ENCODE results near the gene PIK3C3.

The PIK3C3 gene

DNA sequence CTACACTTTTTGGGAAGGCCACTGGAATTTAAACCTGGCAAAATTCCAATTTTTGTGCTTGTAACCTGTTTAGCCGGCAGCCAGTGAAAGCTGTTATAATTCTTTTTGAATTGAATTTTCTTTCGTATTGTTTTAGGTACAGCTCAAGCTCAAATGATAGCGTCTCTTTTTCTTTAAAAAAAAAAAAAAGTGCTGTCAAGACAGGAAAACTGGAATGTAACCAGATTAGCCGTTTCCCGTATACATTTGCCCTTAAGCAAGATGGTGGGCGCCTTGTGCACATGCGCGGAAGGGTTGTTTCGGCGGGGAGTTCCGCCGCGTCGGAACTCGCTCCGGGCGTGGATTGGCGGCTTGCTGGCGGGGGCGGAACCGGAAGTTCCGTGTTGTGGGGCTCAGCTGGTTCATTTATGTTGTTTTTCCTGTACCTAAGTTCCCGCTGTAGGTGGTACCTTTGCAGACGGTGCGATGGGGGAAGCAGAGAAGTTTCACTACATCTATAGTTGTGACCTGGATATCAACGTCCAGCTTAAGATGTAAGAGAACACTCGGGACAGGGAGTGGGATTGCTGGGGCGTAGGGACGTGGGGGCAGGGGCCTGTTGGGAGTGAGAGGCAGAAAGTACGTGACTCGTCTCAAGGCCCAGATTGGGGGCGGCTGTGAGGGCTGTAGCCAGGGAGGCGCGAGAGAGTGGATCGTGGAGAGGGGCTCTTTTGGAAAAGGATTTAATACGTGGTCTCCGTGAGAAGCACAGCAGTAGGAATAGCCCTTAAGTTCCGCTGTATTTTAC lies at the start of gene PIK3C3:
Gene PIK3C3, plus strand, starts transcription at position 408 of the 787 bp plus-strand sequence. Its CDS starts 58 bp downstream, at position 466.
- peak; percentile 99 for FAIRE-seq

DNA sequence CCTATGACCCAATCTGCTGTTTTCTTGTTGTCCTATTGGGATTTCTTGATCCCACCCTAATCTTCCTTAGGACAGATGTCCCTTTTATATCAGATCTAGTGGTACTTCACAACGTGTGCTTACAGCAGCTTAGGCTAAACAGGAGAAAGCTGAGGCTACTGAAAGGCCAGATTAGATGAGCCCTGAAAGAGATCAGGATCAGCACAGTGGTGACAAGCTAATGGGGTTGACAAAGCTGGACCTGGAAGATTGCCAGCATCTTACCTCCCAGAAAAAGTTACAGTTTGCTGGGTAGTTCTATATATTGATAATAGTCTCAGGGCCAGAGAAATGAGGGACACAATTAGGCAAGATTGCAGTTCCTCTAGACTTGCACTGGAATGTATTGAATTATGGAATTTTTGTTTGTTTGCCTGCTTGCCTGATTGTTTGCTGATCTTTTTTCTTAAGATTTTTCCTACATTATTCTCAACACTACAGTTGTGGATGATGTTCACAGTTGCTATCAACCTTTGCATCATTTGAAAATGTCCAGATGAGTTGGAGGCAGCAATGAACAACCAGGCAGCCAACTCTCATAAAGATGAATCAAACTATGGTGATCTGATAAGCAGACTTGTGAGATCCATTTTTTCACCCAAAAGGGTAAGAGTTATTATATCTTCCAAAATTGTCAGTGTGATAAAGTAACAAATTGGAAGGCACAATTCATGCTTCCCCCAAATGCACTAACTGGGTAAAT lies 49.1 kb upstream of the PIK3C3 start:
- no peak for FAIRE-seq

DNA sequence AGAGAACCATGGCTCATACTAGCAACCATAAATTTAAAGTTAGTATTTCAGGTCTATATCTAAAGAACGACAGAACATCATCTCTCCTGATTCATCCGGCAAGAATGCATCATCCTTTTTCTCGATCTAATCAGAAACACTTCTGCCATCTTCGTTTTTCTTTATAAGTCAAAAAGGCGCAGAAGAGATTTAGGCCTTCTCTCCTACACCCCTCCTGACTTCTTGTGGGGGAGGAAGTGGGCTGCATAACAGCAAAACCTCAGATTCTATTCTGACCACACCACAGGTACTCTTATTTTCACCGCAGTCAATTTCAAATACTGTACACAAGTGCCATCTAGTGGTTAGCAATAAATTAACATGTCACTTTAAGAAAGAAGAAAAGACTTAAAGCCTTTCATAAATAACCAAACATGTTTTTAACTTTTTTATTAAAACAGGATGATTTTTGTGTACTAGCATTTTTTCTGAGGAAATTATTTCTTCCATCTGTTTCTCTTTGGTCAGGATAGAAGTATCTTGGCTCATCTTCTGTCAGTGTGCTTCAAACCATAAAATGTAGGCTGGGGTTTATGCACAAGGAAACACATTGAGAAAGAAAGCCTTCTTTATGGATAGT lies 48.4 kb upstream of the PIK3C3 start:
- peak; percentile 92 for FAIRE-seq

DNA sequence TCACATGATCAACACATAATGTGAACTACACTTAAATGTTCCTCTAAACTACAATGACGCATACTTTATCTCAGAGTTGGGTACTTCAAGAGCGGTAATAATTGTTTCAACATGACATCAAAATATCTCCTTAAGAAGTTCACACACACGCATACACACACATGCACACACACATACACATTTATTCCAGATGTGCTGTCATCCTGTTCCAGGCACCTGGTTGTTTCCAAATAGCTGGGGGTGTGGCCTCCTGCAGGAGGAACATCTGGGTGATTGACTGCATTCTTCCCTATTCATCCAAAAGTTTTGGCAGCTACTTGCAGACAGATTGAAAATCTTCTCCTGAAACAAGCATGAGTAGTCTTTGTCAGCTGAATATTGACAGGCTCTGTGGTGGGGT lies 37.9 kb upstream of the PIK3C3 start:
- no peak for FAIRE-seq

DNA sequence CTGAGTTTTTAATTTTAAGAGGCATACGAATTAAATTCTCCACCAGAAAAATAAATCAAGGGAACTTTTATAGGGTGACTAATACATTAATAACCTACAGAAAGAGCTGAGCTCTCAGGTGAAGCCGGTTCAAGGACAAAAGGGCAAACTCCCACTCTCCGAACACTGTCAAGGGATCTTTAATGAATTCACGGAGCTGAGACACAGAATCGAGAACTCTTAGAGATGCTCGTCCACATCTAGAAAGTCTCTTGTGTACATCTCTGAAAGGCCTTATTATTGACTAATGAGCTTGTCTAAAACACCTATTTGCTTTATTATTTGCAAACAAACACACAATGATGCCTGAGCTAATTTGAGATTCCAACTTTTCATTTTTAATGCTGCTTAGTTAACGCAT lies 33.3 kb upstream of the PIK3C3 start:
- no peak for FAIRE-seq

DNA sequence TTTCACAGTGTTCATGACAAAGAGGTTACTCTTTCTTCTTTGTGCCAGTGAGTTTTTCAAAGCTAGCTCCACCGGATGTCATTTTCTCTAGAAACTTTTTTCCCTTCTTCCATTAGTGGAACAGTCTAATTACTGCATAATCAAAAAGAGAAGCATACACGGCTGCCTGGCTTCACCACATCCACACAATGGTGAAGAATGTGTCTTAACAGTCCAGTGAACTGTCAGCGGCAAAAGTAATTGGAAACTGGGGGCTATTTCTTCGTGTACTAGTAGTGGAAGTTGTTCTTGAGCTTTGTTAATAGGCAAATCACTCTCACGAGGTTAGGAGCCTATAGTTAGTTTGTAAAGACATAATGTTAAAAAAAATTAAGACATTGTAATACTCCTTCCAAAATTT lies 32.9 kb upstream of the PIK3C3 start:
- FAIRE-seq = no peak

DNA sequence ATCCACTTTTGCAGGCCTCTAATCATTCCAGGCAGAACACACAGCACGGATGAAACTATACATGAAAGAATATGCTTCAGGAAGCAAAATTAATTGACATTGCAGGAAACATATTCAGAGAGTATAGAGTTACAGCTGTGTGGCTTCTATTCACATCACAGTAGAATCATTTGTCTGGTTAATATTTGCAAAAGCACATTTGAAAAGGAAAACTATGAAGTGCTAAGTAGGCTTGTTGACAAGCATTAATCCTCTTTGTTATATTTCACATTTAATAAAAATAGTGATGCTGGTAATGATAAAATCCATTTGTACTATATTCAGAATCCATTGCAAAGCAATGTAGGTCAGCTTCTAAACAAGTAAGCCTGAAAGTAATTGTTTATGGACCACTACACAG lies 32.2 kb upstream of the PIK3C3 start:
- FAIRE-seq = no peak

DNA sequence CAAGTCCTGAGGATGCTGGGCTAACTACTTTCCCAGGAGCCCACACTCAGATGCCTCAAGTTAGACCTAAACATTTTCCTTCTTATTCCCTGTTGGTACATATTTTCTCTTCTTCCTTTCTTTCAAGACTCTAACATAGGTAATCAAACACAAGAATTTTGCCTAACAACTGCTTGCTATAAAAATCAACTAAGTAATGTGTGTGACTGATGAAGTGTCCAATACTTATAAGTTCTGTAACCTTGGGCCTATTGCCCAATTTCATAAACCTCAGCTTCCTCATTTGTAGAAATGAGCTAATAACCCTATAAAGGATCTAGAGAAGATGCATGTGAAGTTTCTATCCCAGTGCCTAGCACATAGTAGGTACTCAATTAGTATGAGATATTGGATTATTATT lies 31.6 kb upstream of the PIK3C3 start:
- FAIRE-seq = no peak

DNA sequence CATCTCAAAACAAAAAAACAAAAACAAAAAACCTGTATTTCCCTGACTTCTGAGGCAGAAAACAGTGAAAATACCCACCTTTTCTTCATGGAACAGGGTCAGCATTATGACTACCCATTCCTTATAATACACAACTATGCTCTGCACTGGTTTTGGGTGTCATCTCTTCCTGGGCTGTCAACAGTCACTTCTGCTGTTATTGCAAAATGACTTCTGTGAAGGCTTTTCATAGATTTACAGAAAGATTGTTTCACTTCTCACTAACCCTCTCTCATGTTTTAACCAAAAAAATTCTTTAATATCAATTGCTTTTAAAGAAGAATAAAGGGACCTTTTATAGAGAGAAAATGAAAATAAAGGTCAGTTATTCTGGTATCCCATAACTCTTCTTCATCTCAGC lies 26.5 kb upstream of the PIK3C3 start:
- FAIRE-seq = no peak

DNA sequence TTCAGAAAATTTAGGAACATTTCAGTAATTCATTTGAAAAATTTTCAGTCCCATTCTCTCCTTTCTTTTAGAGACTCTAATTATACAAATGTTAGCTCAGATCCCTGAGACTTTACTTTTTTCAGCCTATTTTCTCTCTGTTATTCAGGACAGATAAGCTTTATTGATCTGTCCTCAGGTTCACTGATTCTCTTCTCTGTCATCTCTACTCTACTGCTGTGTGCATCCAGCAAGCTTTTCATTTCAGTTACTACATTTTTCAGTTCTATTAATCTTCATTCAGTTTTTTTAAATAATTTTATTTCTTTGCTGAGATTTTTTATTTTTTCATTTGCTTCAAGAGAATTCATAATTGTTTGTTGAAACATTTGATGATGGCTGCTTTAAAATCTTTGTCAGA lies 22.1 kb upstream of the PIK3C3 start:
- no peak for FAIRE-seq

DNA sequence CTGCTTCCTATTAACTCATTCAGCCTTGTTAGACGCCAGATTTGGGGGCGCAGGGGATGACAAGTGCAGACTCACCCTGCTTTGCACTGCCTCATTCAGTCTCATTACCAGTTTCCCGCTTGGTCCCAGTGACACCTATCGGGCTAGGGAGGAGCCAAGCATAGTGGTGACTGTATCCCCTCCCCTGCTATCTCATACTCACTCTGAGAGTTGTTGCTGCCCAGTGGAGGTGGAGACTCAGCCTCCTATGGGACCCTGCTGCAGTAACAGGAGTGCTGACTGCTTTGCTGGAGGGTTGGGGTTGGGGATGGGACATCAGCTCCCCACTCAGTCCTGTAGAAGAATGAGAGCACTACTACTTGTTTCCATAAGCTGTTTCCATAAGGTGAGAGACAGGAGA lies 21.3 kb upstream of the PIK3C3 start:
- no peak for FAIRE-seq

DNA sequence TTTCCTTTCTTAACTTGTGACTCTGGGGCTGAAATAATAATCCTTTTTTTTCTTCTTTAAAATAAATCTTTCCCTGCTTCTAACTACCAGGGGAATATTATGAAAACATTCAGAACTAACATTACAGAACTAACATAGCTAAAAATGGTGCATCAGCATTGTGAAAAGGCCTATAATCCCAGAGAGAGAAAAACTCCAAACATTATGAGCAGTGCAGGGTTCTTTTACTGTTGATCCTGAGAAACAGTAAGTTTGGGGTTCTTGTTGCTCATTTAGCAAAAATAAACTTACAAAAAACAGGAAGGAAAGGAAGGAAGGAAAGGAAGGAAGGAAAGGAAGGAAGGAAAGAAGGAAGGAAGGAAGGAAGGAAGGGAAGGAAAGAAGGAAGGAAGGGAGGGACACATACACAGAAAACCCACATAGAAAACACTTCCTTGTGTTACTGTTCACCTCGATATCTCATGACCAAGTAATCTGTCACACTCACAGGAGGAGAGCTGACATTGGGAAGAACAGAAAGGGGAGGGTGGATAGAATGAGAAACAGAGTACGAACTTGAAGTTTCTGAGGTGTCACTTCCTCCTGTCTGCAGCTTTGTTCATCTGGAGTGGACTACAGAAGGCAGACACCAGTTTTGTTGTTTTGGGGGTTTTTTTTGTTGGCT lies 18.4 kb upstream of the PIK3C3 start:
- no peak for FAIRE-seq

DNA sequence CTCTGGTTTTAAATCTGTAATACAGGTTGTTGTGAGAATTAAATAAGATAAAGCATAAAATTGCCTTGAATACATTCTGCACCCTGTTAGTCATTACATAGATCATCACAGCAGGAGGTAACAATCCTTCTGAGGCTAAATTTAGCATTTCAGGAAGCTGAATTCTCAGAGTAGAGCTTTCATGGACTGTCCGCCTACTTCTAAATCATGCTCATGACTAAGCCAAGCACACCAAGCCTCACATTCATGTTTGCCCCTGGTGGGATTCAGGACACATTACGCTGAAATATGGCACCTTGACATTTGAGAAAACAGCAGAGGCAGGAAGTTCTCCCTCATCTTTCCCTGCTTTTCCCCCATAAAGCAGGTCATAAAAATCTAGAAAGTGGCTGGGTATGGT lies 16.6 kb upstream of the PIK3C3 start:
- FAIRE-seq = no peak

DNA sequence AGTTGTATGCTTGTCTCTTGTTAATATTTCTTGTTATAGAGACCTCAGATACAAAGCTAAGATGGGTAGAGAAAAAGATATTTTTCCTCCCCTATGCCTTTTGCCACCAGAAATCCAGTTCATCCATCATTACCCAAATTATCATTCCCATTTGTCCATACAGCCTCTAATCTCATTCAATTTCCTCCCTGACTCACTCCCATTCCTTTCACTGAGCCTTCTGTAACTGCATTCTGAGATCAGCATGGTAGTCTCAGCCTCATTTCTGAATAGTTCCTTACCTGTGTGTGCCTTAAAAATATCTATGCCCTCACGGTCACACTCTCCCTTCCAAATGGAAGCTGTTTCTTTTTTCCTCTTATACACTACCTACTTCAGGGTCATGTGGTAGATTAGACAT lies 15.7 kb upstream of the PIK3C3 start:
- FAIRE-seq = no peak

DNA sequence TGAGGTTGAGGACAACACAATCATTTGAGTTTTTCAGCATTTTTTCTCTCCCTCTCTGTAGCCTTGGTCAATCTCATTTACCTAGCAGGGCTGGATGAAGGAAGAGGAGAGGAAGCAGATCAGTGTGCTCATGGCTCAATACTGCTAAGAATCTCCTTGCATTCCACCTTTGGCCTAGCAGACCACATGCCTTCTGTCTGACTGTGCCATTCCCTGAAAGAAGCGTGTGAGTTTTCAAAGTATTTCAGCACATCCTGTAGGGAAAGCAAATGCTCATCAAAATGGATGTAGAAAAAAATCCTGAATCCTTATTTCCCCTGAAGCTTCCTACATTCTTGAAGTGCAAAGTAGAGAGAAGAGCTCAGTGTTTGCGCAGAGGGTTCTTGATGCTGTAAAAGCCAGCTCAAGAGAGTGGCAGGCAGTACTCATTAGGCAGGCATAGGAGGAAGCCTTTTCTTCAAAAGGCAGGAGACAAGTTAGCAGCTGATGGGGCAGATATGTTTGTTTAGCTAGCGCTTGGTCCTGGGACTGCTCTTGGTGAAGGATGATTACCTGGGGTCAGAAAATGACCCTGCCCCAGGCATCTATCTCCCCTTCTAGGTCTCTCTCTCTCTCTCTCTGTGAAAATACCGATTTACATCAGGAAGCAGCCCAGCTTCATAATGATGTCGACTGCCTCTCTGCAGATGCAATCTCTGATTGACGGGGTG lies 14.4 kb upstream of the PIK3C3 start:
- peak; percentile 94 for FAIRE-seq

DNA sequence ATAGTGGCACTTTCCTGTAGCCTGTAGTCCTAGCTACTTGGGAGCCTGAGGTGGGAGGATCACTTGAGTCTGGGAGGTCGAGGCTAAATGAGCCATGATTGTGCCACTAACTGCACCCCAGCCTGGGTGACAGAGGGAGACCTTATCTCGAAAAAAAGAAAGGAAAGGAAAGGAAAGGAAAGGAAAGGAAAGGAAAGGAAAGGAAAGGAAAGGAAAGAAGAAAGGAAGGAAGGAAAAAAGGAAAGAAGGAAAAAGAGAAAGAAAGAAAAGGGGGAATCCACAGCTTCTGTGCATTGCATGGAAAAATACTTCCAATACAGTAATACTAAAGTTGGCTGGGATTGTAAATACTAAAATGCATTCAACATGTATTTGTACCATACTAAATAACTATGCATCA lies 12.8 kb upstream of the PIK3C3 start:
- FAIRE-seq = no peak

DNA sequence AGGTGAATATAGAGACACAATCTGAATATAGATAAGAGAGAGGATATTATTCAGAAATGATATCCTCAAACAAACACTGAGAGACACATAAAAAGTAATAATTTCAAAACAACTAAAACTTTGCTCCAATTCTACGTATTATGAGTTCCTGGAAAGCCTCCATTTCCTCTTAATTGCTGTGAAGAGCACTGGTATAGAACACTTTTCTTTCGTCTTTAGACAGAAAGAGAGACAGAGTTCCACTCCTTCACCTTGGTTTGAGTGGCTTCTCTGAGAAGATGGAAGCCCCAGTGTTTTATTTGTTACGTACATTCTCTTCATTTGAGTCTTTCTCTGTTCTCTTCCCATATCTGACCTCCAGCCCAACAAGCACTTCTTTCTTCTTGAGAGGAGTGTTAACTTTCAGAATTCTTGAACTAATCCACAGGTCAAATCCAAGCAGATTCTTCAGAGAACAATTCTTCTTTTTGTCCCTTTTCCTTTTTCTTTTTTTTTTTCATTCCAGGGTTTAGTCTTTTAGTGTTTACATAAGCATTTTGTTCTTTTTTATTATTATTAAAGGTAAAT lies 6.4 kb upstream of the PIK3C3 start:
- FAIRE-seq = no peak

DNA sequence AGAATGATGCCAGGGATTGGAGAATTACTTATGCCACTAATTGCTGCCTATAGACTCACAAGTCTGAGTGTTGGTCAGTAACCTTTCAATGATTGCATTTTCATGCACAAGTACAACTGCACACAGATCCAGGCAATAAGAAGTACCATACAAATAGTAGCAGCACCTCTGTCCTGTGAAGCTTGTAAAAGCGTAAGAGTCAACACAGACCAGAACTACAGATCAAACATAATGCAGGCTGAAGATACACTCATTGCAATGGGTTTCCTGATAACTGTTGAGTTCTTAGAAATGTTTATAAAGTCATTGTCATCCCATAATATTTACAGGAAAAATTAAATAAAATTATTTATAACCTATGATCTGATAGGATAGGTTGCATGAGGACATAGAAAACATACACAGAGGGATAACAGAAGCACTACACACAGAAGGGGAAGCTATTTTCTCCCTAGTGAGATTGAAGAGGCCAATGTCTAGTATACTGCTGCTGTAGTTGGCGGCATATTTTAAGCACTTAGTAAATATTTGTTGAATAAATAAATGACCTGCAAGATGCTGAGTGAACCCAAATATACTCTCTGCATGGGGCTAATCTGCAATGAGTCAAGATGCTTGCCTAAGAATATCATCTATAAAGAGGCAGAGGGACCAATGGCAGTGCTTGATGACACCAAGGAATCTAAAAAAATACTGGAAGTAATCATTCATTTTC lies 5.7 kb upstream of the PIK3C3 start:
- FAIRE-seq = no peak

DNA sequence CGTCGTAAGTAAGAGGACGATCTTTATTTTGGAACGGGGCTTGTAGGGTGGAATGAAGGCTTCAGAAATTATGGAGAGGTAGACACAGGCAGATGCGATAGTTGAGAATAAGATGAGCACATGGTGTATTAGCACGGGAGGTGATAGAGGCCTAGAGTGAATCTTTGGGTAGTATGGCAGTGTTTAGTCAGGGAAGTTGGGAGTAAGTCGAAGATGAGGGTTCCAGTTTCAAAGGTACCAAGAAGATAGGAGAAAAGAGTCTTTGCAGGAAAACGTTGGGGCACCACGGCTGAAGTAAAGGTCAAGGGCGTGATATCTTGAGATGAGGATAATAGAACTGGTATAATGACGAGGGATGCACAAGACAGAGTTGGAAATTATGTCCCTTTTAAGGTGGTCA lies 654 bp downstream of the PIK3C3 start:
- FAIRE-seq = no peak

DNA sequence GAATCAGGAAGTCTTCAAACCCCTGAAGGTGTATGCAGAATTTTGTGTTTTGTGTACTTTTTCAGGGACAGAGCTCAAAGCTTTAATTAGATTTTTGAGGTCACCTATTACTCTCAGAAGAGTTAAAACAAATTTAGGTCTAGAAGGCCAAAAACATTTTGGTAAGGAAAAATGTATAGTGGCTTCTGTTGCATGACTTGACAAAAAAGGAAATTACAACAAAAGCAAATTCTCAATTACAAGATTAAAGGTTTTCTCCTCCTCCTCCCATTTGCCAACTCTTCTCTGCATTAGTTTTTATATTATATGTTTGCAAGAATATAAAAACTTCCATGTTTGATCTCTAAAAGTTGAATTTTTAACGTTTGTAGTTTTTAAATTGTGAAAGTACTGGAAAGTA lies 4.0 kb downstream of the PIK3C3 start:
- FAIRE-seq = no peak

DNA sequence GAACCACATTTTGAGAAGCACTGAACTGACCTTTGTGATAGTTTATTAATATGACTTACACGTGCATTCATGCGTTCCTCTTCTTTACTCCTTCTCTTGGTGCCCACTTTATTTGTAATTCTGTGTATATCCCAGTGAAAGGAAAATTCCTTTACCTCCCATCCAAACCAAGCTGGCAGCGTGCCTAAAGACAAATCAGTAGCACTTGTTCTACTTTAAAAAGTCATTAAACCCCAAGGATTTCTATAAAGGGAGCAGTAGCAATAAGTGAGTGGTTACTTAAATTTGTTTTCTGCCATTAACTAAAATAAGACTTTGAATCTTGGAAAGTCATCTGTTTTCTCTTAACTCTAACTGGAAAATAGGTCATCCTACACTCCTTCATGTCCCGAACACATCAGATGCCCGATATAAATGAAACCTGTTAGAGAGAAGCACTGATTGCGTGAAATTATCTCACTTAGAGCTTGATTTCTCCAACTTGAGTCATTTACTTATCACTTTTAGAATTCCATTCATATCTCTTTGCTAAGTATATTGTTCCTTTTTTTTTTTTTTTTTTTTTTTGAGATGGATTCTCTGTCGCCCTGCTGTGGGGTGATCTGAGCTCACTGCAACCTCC lies 10.7 kb downstream of the PIK3C3 start:
- no peak for FAIRE-seq
